Measurements from ENCODE around the gene DMKN.

Gene DMKN

GRCh38 chr19:35513628-35514281, at the start of gene DMKN:
DMKN (minus strand) TSS chr19:35513649; CDS start chr19:35513475, 174 bp downstream.
- Mint-ChIP-seq H3K36me3 (no peaks in the 10 kb centered on the region), H3K9me3 (no peaks in the 10 kb centered on the region), H3K27ac (no peak within 1 kb of the TSS), H3K4me1 (peaks cover 15% of the 10 kb centered on the region), H3K27me3 (peaks cover 23% of the 10 kb centered on the region), H3K4me3 (no peak within 1 kb of the TSS)
- ATAC-seq (ENCODE audit: low read depth) (no peak), DNase-seq (ENCODE audit: low spot score in 2 of 2) (no peak)

- H3K9me3 Mint-ChIP-seq = no peaks in the 10 kb centered on the region
- H3K4me1 Mint-ChIP-seq = peaks cover 16% of the 10 kb centered on the region
- H3K36me3 Mint-ChIP-seq = peaks cover 2% of the 10 kb centered on the region
- DNase-seq (ENCODE audit: low spot score in 2 of 2) (no peak), ATAC-seq (ENCODE audit: low read depth) (no peak)
- no peak overlapping the region for H3K27ac Mint-ChIP-seq
- no peak overlapping the region for H3K4me3 Mint-ChIP-seq
- peaks cover 39% of the 10 kb centered on the region for H3K27me3 Mint-ChIP-seq
These were observed 49.3 kb upstream of the DMKN start for GRCh38 chr19:35562776-35563175.

GRCh38 chr19:35562336-35562735, 48.9 kb upstream of the DMKN start:
- Mint-ChIP-seq H3K27me3 (peaks cover 38% of the 10 kb centered on the region), H3K9me3 (no peaks in the 10 kb centered on the region), H3K4me3 (no peak overlapping the region), H3K36me3 (peaks cover 2% of the 10 kb centered on the region), H3K27ac (no peak overlapping the region), H3K4me1 (peaks cover 17% of the 10 kb centered on the region)
- DNase-seq (ENCODE audit: low spot score in 2 of 2) (no peak), ATAC-seq (ENCODE audit: low read depth) (no peak)

- Mint-ChIP-seq H3K36me3 (peaks cover 4% of the 10 kb centered on the region), H3K27ac (no peak overlapping the region), H3K4me3 (no peak overlapping the region), H3K27me3 (peaks cover 39% of the 10 kb centered on the region), H3K4me1 (peaks cover 19% of the 10 kb centered on the region), H3K9me3 (no peaks in the 10 kb centered on the region)
- ATAC-seq (ENCODE audit: low read depth) (no peak), DNase-seq (ENCODE audit: low spot score in 2 of 2) (no peak)
These were observed 48.0 kb upstream of the DMKN start for GRCh38 chr19:35561436-35561835.

- peaks cover 19% of the 10 kb centered on the region for H3K4me1 Mint-ChIP-seq
- no peak for DNase-seq (ENCODE audit: low spot score in 2 of 2)
- ATAC-seq (ENCODE audit: low read depth) = no peak
- H3K27me3 Mint-ChIP-seq = peaks cover 46% of the 10 kb centered on the region
- no peak overlapping the region for H3K4me3 Mint-ChIP-seq
- H3K9me3 Mint-ChIP-seq = no peaks in the 10 kb centered on the region
- peaks cover 4% of the 10 kb centered on the region for H3K36me3 Mint-ChIP-seq
- no peak overlapping the region for H3K27ac Mint-ChIP-seq
These were observed 47.2 kb upstream of the DMKN start for GRCh38 chr19:35560677-35561076.

GRCh38 chr19:35560271-35560670, 46.8 kb upstream of the DMKN start:
- peaks cover 4% of the 10 kb centered on the region for H3K36me3 Mint-ChIP-seq
- H3K27me3 Mint-ChIP-seq = peaks cover 43% of the 10 kb centered on the region
- peaks cover 19% of the 10 kb centered on the region for H3K4me1 Mint-ChIP-seq
- DNase-seq (ENCODE audit: low spot score in 2 of 2) = no peak
- H3K4me3 Mint-ChIP-seq = no peak overlapping the region
- ATAC-seq (ENCODE audit: low read depth) = no peak
- H3K9me3 Mint-ChIP-seq = no peaks in the 10 kb centered on the region
- no peak overlapping the region for H3K27ac Mint-ChIP-seq

GRCh38 chr19:35559781-35560180, 46.3 kb upstream of the DMKN start:
- Mint-ChIP-seq H3K36me3 (peaks cover 4% of the 10 kb centered on the region), H3K27me3 (peaks cover 43% of the 10 kb centered on the region), H3K27ac (no peak overlapping the region), H3K4me3 (no peak overlapping the region), H3K9me3 (no peaks in the 10 kb centered on the region), H3K4me1 (peaks cover 19% of the 10 kb centered on the region)
- no peak for DNase-seq (ENCODE audit: low spot score in 2 of 2)
- no peak for ATAC-seq (ENCODE audit: low read depth)

GRCh38 chr19:35559281-35559659, 45.8 kb upstream of the DMKN start:
- peak; percentile 94 for ATAC-seq (ENCODE audit: low read depth)
- Mint-ChIP-seq H3K4me1 (peaks cover 19% of the 10 kb centered on the region), H3K27me3 (peaks cover 43% of the 10 kb centered on the region), H3K9me3 (no peaks in the 10 kb centered on the region), H3K27ac (no peak overlapping the region), H3K36me3 (peaks cover 4% of the 10 kb centered on the region), H3K4me3 (no peak overlapping the region)
- peak; percentile 59 to 70 for DNase-seq (ENCODE audit: low spot score in 2 of 2)

- ATAC-seq (ENCODE audit: low read depth) (peak; percentile 9), DNase-seq (ENCODE audit: low spot score in 2 of 2) (no peak)
- H3K27ac Mint-ChIP-seq = no peak overlapping the region
- H3K9me3 Mint-ChIP-seq = no peaks in the 10 kb centered on the region
- H3K4me1 Mint-ChIP-seq = peaks cover 19% of the 10 kb centered on the region
- H3K4me3 Mint-ChIP-seq = no peak overlapping the region
- H3K36me3 Mint-ChIP-seq = peaks cover 4% of the 10 kb centered on the region
- H3K27me3 Mint-ChIP-seq = peaks cover 44% of the 10 kb centered on the region
These were observed 45.2 kb upstream of the DMKN start for GRCh38 chr19:35558400-35559280.

- ATAC-seq (ENCODE audit: low read depth) = peak; percentile 28
- peaks cover 19% of the 10 kb centered on the region for H3K4me1 Mint-ChIP-seq
- peak overlapping the region; percentile 74 for H3K4me3 Mint-ChIP-seq
- H3K27me3 Mint-ChIP-seq = peaks cover 41% of the 10 kb centered on the region
- no peak for DNase-seq (ENCODE audit: low spot score in 2 of 2)
- H3K36me3 Mint-ChIP-seq = peaks cover 4% of the 10 kb centered on the region
- no peak overlapping the region for H3K27ac Mint-ChIP-seq
- H3K9me3 Mint-ChIP-seq = no peaks in the 10 kb centered on the region
These were observed 44.3 kb upstream of the DMKN start for GRCh38 chr19:35557539-35558399.

GRCh38 chr19:35556846-35557538, 43.5 kb upstream of the DMKN start:
- peaks cover 17% of the 10 kb centered on the region for H3K4me1 Mint-ChIP-seq
- H3K27me3 Mint-ChIP-seq = peaks cover 36% of the 10 kb centered on the region
- no peak for ATAC-seq (ENCODE audit: low read depth)
- H3K9me3 Mint-ChIP-seq = no peaks in the 10 kb centered on the region
- no peak for DNase-seq (ENCODE audit: low spot score in 2 of 2)
- peak overlapping the region; percentile 74 for H3K4me3 Mint-ChIP-seq
- H3K27ac Mint-ChIP-seq = no peak overlapping the region
- peaks cover 2% of the 10 kb centered on the region for H3K36me3 Mint-ChIP-seq

- no peak for ATAC-seq (ENCODE audit: low read depth)
- no peak overlapping the region for H3K27ac Mint-ChIP-seq
- no peak overlapping the region for H3K4me3 Mint-ChIP-seq
- H3K27me3 Mint-ChIP-seq = peaks cover 30% of the 10 kb centered on the region
- H3K4me1 Mint-ChIP-seq = peaks cover 12% of the 10 kb centered on the region
- H3K36me3 Mint-ChIP-seq = peaks cover 2% of the 10 kb centered on the region
- DNase-seq (ENCODE audit: low spot score in 2 of 2) = no peak
- no peaks in the 10 kb centered on the region for H3K9me3 Mint-ChIP-seq
These were observed 42.7 kb upstream of the DMKN start for GRCh38 chr19:35556025-35556590.

GRCh38 chr19:35555301-35556005, 42.0 kb upstream of the DMKN start:
- ATAC-seq (ENCODE audit: low read depth) (no peak), DNase-seq (ENCODE audit: low spot score in 2 of 2) (no peak)
- Mint-ChIP-seq H3K36me3 (peaks cover 7% of the 10 kb centered on the region), H3K9me3 (no peaks in the 10 kb centered on the region), H3K27ac (no peak overlapping the region), H3K4me1 (peaks cover 12% of the 10 kb centered on the region), H3K27me3 (peaks cover 28% of the 10 kb centered on the region), H3K4me3 (no peak overlapping the region)

All from memory B cell (primary cell).